ENCODE measurements around the gene MACO1. TPM values are rescaled to one million over a fixed set of nuclear protein-coding genes. Genes with fewer than 3 reads are reported as not detected.
A peak's percentile ranks its signal among the peaks of the same experiment; 100 is the strongest.

The MACO1 gene
- total and polyA plus RNA-seq, 2 of the 13 experiments (the other 11 are each of a cell fraction or from before 2014, with no cell fraction given): 9.7 to 17.0 TPM

GRCh38 chr1:25525361-25525688 lies 94.6 kb downstream of the MACO1 start:
- TF ChIP-seq ZNF724P (CRISPR knock-in tag; IDR thresholded peaks at IDR 0.05; ENCODE audit: borderline replicate concordance) (no peak), MED1 (CRISPR knock-in tag; IDR thresholded peaks at IDR 0.05) (no peak), ZNF12 (CRISPR knock-in tag; IDR thresholded peaks at IDR 0.05) (peak; percentile 99), TCF7 (IDR thresholded peaks at IDR 0.05; ENCODE audit: low read depth) (no peak)
- TF ChIP-seq, protein P1, sequence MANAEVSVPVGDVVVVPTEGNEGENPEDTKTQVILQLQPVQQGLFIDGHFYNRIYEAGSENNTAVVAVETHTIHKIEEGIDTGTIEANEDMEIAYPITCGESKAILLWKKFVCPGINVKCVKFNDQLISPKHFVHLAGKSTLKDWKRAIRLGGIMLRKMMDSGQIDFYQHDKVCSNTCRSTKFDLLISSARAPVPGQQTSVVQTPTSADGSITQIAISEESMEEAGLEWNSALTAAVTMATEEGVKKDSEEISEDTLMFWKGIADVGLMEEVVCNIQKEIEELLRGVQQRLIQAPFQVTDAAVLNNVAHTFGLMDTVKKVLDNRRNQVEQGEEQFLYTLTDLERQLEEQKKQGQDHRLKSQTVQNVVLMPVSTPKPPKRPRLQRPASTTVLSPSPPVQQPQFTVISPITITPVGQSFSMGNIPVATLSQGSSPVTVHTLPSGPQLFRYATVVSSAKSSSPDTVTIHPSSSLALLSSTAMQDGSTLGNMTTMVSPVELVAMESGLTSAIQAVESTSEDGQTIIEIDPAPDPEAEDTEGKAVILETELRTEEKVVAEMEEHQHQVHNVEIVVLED (CRISPR knock-in tag; IDR thresholded peaks at IDR 0.05; ENCODE audit: borderline replicate concordance): no peak
- CTCF ChIA-PET (ENCODE audit: low intra/inter-chr PET ratio, low total read pairs): no interaction called here
- Histone ChIP-seq H2AFZ (ENCODE audit: low read length) (no peak overlapping the region), H3K27ac (ENCODE audit: extremely low read length, insufficient read depth, low read length) (no peak overlapping the region), H3K4me1 (ENCODE audit: insufficient read depth, low read length) (peaks cover 19% of the 10 kb centered on the region), H3K4me2 (ENCODE audit: low read depth, low read length) (no peak overlapping the region), H3K4me3 (replicated peaks in 1 of 3; ENCODE audit: insufficient read depth in 1 of 3, low read depth in 2 of 3, low read length in 3 of 3) (no peak overlapping the region), H3K9ac (ENCODE audit: insufficient read depth, low read depth, low read length) (no peak overlapping the region), H3K79me2 (ENCODE audit: insufficient read depth, low read length) (no peaks in the 10 kb centered on the region), H4K20me1 (ENCODE audit: insufficient read depth, low read length) (no peaks in the 10 kb centered on the region), H3K36me3 (replicated peaks in 1 of 2; ENCODE audit: control insufficient read depth in 1 of 2, insufficient read depth in 2 of 2, low read length in 2 of 2) (no peaks in the 10 kb centered on the region), H3K9me3 (ENCODE audit: low read length) (no peaks in the 10 kb centered on the region), H3K27me3 (ENCODE audit: control insufficient read depth in 1 of 2, insufficient read depth in 2 of 2, low read length in 2 of 2) (peaks cover 1 to 4% of the 10 kb centered on the region in 2 experiments; a peak in 2 of 5 replicates)
- ATAC-seq (no peak), DNase-seq (ENCODE audit: low spot score) (no peak), FAIRE-seq (no peak)
- WGBS (ENCODE audit: low lambda C conversion rate): 87% methylated on average over 4 of the region's 4 CpGs
- in situ Hi-C loops (cut with HindIII; ENCODE audit: extremely low pct_ligation_motif_present, low pct_unique_long_range_greater_than_20kb) (no loop called here), intact Hi-C loops (cut with micrococcal nuclease; ENCODE audit: unreplicated experiment) (no loop called here)
- BruUV-seq (replicated peaks): no TSS peak
- POLR2A ChIA-PET: no interaction called here

GRCh38 chr1:25526753-25527152 lies 96.1 kb downstream of the MACO1 start:
- Histone ChIP-seq H3K9me3 (ENCODE audit: low read length) (no peaks in the 10 kb centered on the region), H2AFZ (ENCODE audit: low read length) (no peak overlapping the region), H3K9ac (ENCODE audit: insufficient read depth, low read depth, low read length) (no peak overlapping the region), H3K27ac (ENCODE audit: extremely low read length, insufficient read depth, low read length) (no peak overlapping the region), H3K27me3 (ENCODE audit: control insufficient read depth in 1 of 2, insufficient read depth in 2 of 2, low read length in 2 of 2) (peaks cover 1 to 4% of the 10 kb centered on the region in 2 experiments; a peak in 3 of 5 replicates), H3K4me1 (ENCODE audit: insufficient read depth, low read length) (peaks cover 29% of the 10 kb centered on the region), H3K4me3 (replicated peaks in 1 of 3; ENCODE audit: insufficient read depth in 1 of 3, low read depth in 2 of 3, low read length in 3 of 3) (no peak overlapping the region), H3K4me2 (ENCODE audit: low read depth, low read length) (no peak overlapping the region), H3K36me3 (replicated peaks in 1 of 2; ENCODE audit: control insufficient read depth in 1 of 2, insufficient read depth in 2 of 2, low read length in 2 of 2) (no peaks in the 10 kb centered on the region), H4K20me1 (ENCODE audit: insufficient read depth, low read length) (no peaks in the 10 kb centered on the region), H3K79me2 (ENCODE audit: insufficient read depth, low read length) (no peaks in the 10 kb centered on the region)
- intact Hi-C loops (cut with micrococcal nuclease; ENCODE audit: unreplicated experiment) (no loop called here), in situ Hi-C loops (cut with HindIII; ENCODE audit: extremely low pct_ligation_motif_present, low pct_unique_long_range_greater_than_20kb) (no loop called here)
- ChIA-PET CTCF (ENCODE audit: low intra/inter-chr PET ratio, low total read pairs) (no interaction called here), POLR2A (no interaction called here)
- no peak for DNase-seq (ENCODE audit: low spot score)
- no TSS peak for BruUV-seq (replicated peaks)
- TF ChIP-seq NR2F6 (IDR thresholded peaks at IDR 0.05) (0 out of 2 replicates have a peak, but pooled peaks have one; percentile 17), NR2F6 (CRISPR knock-in tag; IDR thresholded peaks at IDR 0.05) (no peak), ELF3 (CRISPR knock-in tag; IDR thresholded peaks at IDR 0.05) (no peak), ZNF629 (CRISPR knock-in tag; conservative IDR thresholded peaks at IDR 0.05) (0 out of 2 replicates have a peak, but pooled peaks have one; percentile 25), ZNF20 (CRISPR knock-in tag; IDR thresholded peaks at IDR 0.05) (no peak), TCF12 (IDR thresholded peaks at IDR 0.05) (no peak), TCF12 (CRISPR knock-in tag; IDR thresholded peaks at IDR 0.05) (no peak), DPF2 (CRISPR knock-in tag; IDR thresholded peaks at IDR 0.05; ENCODE audit: borderline replicate concordance, low read depth) (no peak)
- WGBS (ENCODE audit: low lambda C conversion rate): 56% methylated on average over 2 of the region's 2 CpGs
- ATAC-seq: no peak
- no peak for FAIRE-seq

Measured in HepG2 (cell line).